Astrocyte of the spinal cord (primary cell): ENCODE data around the gene KLHL36.

Source experiments
- DNase-seq: peaks from one replicate; pipeline ENCODE4 v3.0.0; 2011; ENCODE audit warnings: low read depth, low spot score
- H3K4me3 ChIP-seq: 2 replicates; pipeline ENCODE4 v1.5.1; 2011; ENCODE audit warnings: low read depth, mild to moderate bottlenecking, low read length, moderate library complexity
- in situ Hi-C: cut with HindIII; loops from 2 replicates; pipeline ENCODE4 v1.10.0; 2017; ENCODE audit warnings: low sequenced_read_pairs
- TF ChIP-seq, protein P1 (sequence below): IDR thresholded peaks from 2 replicates; pipeline ENCODE4 v1.5.1; 2012; ENCODE audit warnings: low read depth, mild to moderate bottlenecking, low read length, inconsistent platforms

Gene KLHL36

DNA sequence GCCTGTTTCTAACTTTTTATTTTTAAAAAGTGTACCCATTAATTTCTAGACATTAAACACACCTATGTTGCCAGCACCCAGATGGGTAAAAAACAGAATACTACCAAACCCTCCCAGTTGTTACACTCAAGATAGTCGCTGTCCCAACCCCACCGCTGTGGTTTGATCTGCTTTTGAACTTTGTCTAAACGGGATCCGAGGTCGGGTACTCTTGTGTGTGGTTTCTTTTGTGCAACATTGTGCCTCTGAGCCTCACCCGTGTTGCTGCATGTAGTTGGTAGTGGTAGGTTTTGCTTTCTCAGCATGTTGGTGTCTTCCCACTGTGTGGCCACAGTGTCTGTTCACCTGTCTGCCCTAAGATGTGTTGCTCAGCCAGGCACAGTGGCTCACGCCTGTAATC lies 4.3 kb downstream of the KLHL36 start:
- TF ChIP-seq, protein P1, sequence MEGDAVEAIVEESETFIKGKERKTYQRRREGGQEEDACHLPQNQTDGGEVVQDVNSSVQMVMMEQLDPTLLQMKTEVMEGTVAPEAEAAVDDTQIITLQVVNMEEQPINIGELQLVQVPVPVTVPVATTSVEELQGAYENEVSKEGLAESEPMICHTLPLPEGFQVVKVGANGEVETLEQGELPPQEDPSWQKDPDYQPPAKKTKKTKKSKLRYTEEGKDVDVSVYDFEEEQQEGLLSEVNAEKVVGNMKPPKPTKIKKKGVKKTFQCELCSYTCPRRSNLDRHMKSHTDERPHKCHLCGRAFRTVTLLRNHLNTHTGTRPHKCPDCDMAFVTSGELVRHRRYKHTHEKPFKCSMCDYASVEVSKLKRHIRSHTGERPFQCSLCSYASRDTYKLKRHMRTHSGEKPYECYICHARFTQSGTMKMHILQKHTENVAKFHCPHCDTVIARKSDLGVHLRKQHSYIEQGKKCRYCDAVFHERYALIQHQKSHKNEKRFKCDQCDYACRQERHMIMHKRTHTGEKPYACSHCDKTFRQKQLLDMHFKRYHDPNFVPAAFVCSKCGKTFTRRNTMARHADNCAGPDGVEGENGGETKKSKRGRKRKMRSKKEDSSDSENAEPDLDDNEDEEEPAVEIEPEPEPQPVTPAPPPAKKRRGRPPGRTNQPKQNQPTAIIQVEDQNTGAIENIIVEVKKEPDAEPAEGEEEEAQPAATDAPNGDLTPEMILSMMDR, result no peak
- in situ Hi-C loops, result no loop called here
- no peak overlapping the region for H3K4me3 ChIP-seq
- DNase-seq, result no peak

DNA sequence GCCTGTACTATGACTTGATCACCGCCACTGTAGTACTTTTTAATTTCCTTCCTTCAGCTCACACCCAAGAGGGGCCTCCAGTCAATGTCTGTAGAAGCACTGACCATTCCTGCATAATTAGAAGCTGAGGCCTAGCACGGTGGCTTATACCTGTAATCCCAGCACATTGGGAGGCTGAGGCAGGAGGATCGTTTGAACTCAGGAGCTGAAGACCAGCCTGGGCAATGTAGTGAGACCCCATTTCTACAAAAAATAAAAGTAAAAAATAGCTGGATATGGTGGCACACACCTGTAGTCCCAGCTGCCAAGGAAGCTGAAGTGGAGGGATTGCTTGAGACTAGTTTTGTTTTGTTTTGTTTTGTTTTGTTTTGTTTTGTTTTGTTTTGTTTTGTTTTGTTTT lies 5.9 kb downstream of the KLHL36 start:
- TF ChIP-seq, protein P1, result no peak
- H3K4me3 ChIP-seq, result no peak overlapping the region
- no peak for DNase-seq
- in situ Hi-C loops, result no loop called here

DNA sequence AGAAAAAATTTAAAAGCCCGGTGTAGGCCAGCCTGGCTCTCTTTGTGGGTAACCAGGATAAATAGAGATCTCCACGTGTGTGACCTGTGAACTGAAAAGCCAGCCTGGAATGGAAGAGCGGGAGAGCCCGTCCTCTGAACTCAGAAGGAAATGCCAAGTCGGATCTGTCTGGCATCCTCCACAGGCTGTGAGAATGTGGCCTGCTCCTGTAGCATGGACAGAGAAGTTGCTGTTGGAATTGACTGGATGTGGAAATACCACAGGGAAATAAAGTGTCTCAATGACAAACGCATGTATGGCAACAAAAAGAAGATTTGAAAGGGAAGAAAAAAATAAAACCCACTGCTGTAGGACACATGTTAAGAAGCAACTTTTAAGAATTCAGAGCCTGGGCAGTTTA lies 6.7 kb downstream of the KLHL36 start:
- no peak for DNase-seq
- TF ChIP-seq, protein P1, result no peak
- no peak overlapping the region for H3K4me3 ChIP-seq
- in situ Hi-C loops, result no loop called here

DNA sequence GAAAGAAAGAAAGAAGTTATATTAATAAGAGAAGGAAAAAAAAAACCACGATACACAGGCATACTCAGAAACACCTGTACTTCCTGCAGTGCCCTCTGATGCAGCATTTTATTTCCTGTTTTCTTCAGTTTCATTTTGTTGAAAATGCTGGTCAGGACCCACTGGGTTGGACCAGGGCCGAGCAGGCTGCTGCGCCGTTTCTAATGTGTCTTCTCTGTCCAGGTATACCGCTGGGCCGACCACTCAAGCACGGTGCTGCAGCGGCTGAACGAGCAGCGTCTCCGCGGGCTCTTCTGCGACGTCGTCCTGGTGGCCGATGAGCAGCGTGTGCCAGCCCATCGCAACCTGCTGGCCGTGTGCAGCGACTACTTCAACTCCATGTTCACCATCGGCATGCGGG lies 8.3 kb downstream of the KLHL36 start:
- in situ Hi-C loops, result no loop called here
- TF ChIP-seq, protein P1, result no peak
- H3K4me3 ChIP-seq, result no peak overlapping the region
- no peak for DNase-seq

DNA sequence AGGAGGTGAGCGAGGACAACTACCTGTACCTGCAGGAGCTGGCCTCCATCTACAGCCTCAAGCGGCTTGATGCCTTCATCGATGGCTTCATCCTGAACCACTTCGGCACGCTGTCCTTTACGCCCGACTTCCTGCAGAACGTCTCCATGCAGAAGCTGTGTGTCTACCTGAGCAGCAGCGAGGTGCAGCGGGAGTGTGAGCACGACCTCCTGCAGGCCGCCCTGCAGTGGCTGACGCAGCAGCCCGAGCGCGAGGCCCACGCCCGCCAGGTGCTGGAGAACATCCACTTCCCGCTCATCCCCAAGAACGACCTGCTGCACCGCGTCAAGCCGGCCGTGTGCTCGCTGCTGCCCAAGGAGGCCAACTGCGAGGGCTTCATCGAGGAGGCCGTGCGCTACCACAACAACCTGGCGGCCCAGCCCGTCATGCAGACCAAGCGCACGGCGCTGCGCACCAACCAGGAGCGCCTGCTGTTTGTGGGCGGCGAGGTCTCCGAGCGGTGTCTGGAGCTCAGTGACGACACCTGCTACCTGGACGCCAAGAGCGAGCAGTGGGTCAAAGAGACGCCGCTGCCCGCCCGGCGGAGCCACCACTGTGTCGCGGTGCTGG lies 9.0 kb downstream of the KLHL36 start:
- no peak overlapping the region for H3K4me3 ChIP-seq
- in situ Hi-C loops, result no loop called here
- no peak for DNase-seq
- TF ChIP-seq, protein P1, result no peak

DNA sequence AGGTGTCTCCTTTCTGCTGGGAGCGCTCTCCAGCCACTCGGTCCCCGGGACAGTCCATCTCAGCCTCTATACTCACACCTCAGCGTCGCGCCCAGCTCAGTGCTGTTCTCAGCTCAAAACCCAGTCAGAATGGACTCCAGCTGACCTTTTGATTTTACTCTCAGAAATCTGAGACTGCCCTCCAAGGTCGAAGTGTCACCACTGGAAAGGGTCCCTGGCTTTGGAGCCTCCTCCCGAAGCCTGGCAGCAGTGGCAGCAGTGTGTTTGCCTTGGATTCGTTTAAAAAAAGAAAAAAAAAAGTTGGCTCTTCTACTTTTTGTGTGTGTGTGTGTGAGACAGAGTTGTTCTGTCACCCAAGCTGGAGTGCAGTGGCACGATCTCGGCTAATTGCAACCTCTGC lies 10.4 kb downstream of the KLHL36 start:
- in situ Hi-C loops, result no loop called here
- no peak overlapping the region for H3K4me3 ChIP-seq
- DNase-seq, result no peak
- TF ChIP-seq, protein P1, result no peak

DNA sequence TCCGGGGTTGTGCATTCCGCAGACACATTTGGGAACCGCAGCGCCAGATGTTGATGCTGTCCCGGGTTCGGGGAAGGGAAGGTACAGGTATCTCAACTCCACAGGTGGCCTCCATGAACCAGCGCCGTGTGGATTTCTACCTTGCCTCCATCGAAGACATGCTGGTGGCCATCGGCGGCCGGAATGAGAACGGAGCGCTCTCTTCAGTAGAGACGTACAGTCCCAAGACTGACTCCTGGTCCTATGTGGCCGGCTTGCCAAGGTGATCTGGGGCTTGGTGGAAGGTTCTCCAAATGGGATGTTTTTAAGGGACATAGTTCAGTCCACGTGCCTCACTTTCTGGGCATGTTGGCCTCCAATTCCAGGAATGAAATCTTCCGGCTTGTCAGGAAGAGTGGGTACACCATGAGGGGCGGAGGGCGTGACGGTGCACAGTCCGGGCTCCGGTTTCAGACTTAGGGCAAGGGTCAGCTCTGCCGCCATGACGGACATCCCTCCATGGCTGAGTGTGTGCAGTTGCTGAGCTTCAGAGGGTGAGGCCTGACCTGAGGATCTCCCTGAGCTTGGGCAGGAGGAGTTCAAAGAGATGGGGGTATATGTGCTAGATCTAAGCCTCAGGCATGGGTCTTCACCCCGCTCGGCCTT lies 11.5 kb downstream of the KLHL36 start:
- TF ChIP-seq, protein P1, result no peak
- no peak for DNase-seq
- in situ Hi-C loops, result no loop called here
- no peak overlapping the region for H3K4me3 ChIP-seq
